SU-DHL-6 (cell line): ENCODE measurements around the gene TRAF2.

Source experiments
- H2AFZ ChIP-seq: fragments of 200-600 bp; sonication (generic); 2 replicates; pipeline ENCODE4 v1.6.1; 2014; ENCODE audit warnings: low read depth, mild to moderate bottlenecking, moderate library complexity, mixed read lengths, antibody characterized with exemption, low read length; ENCODE audit not compliant: severe bottlenecking
- H3F3A ChIP-seq: fragments of 200-600 bp; shearing (Covaris generic); 2 replicates; pipeline ENCODE4 v1.6.0; 2016; ENCODE audit warnings: antibody characterized with exemption, mild to moderate bottlenecking; ENCODE audit not compliant: insufficient read depth
- H3K27ac ChIP-seq: fragments of 200-600 bp; sonication (generic); 2 replicates; pipeline ENCODE4 v1.5.1; 2016; ENCODE audit warnings: low read depth, mild to moderate bottlenecking, low read length, moderate library complexity, mixed read lengths
- H3K27me3 ChIP-seq: fragments of 200-600 bp; sonication (generic), shearing (Covaris generic); 2 replicates; pipeline ENCODE4 v1.6.0; 2014; ENCODE audit warnings: mild to moderate bottlenecking, low read length
- H3K36me3 ChIP-seq: fragments of 200-600 bp; sonication (generic); 2 replicates; pipeline ENCODE4 v1.6.1; 2014; ENCODE audit warnings: mild to moderate bottlenecking, low read length, mixed read lengths
- H3K4me2 ChIP-seq: fragments of 300-600, 200-600 bp; shearing (Covaris generic), sonication (generic); 2 replicates; pipeline ENCODE4 v1.6.0; 2014; ENCODE audit warnings: low read length, low read depth, mild to moderate bottlenecking; ENCODE audit not compliant: poor library complexity, severe bottlenecking
- H3K4me3 ChIP-seq: fragments of 200-600 bp; sonication (generic); 2 replicates; pipeline ENCODE4 v1.5.1; 2014; ENCODE audit warnings: antibody characterized with exemption, low read length, mild to moderate bottlenecking, mixed read lengths; ENCODE audit not compliant: insufficient read depth, poor library complexity, severe bottlenecking
- H3K79me2 ChIP-seq: fragments of 200-600 bp; sonication (generic); 2 replicates; pipeline ENCODE4 v1.6.1; 2014; ENCODE audit warnings: mild to moderate bottlenecking, low read length, moderate library complexity; ENCODE audit not compliant: insufficient read depth
- H3K9ac ChIP-seq: fragments of 200-600 bp; sonication (generic); 2 replicates; pipeline ENCODE4 v1.7.0; 2014; ENCODE audit warnings: mild to moderate bottlenecking, low read length
- H3K9me2 ChIP-seq: fragments of 200-600 bp; sonication (generic); replicated peaks from 2 replicates; pipeline ENCODE4 v1.6.1; 2014; ENCODE audit warnings: low read length; ENCODE audit not compliant: insufficient read depth
- H3K9me3 ChIP-seq: fragments of 200-600 bp; sonication (generic); 2 replicates; pipeline ENCODE4 v1.6.1; 2014; ENCODE audit warnings: low read length, mixed read lengths; ENCODE audit not compliant: insufficient read depth
- H4K20me1 ChIP-seq: fragments of 200-600 bp; sonication (generic); 2 replicates; pipeline ENCODE4 v1.6.1; 2014; ENCODE audit warnings: low read depth, mild to moderate bottlenecking, antibody characterized with exemption, low read length, moderate library complexity, mixed read lengths
- CTCF ChIP-seq: fragments of 200-600 bp; sonication (generic); IDR thresholded peaks from one replicate; pipeline ENCODE4 v1.5.1; 2017; ENCODE audit warnings: antibody characterized with exemption, mild to moderate bottlenecking, low read length, moderate library complexity; ENCODE audit not compliant: insufficient read depth, poor library complexity, severe bottlenecking
- EZH2phosphoT487 ChIP-seq: fragments of 200-600 bp; sonication (generic), shearing (Covaris generic); conservative IDR thresholded peaks from 2 replicates; pipeline ENCODE4 v1.6.1; 2018; ENCODE audit warnings: mild to moderate bottlenecking, antibody characterized with exemption, low read length, moderate library complexity, mixed read lengths

TRAF2 gene

GRCh38 chr9:136939431-136939995 lies 53.2 kb downstream of the TRAF2 start:
- H3K9me3 ChIP-seq: no peaks in the 10 kb centered on the region
- peaks cover 8% of the 10 kb centered on the region for H3K79me2 ChIP-seq
- H3F3A ChIP-seq: peaks cover 10% of the 10 kb centered on the region
- H3K36me3 ChIP-seq: no peaks in the 10 kb centered on the region
- no peak overlapping the region for H3K27ac ChIP-seq
- TF ChIP-seq CTCF (no peak), EZH2phosphoT487 (no peak)
- H3K9ac ChIP-seq: no peak overlapping the region
- no peaks in the 10 kb centered on the region for H4K20me1 ChIP-seq
- H2AFZ ChIP-seq: no peak overlapping the region
- H3K27me3 ChIP-seq: no peaks in the 10 kb centered on the region
- H3K4me3 ChIP-seq: no peak overlapping the region
- H3K9me2 ChIP-seq: no peaks in the 10 kb centered on the region
- no peak overlapping the region for H3K4me2 ChIP-seq

GRCh38 chr9:136939996-136940525 lies 53.7 kb downstream of the TRAF2 start:
- H3F3A ChIP-seq: peaks cover 10% of the 10 kb centered on the region
- peaks cover 8% of the 10 kb centered on the region for H3K79me2 ChIP-seq
- no peak overlapping the region for H3K9ac ChIP-seq
- no peak overlapping the region for H3K4me3 ChIP-seq
- H3K4me2 ChIP-seq: no peak overlapping the region
- H2AFZ ChIP-seq: no peak overlapping the region
- no peaks in the 10 kb centered on the region for H3K36me3 ChIP-seq
- no peak for TF ChIP-seq EZH2phosphoT487
- TF ChIP-seq CTCF: no peak
- H4K20me1 ChIP-seq: no peaks in the 10 kb centered on the region
- no peaks in the 10 kb centered on the region for H3K9me2 ChIP-seq
- H3K9me3 ChIP-seq: no peaks in the 10 kb centered on the region
- no peaks in the 10 kb centered on the region for H3K27me3 ChIP-seq
- no peak overlapping the region for H3K27ac ChIP-seq

- no peaks in the 10 kb centered on the region for H3K36me3 ChIP-seq
- peaks cover 8% of the 10 kb centered on the region for H3K79me2 ChIP-seq
- H4K20me1 ChIP-seq: no peaks in the 10 kb centered on the region
- H3K4me2 ChIP-seq: no peak overlapping the region
- H3K9me3 ChIP-seq: no peaks in the 10 kb centered on the region
- no peak overlapping the region for H3K9ac ChIP-seq
- no peak overlapping the region for H3K27ac ChIP-seq
- peaks cover 8% of the 10 kb centered on the region for H3F3A ChIP-seq
- H3K27me3 ChIP-seq: no peaks in the 10 kb centered on the region
- H2AFZ ChIP-seq: no peak overlapping the region
- TF ChIP-seq EZH2phosphoT487: no peak
- no peak for TF ChIP-seq CTCF
- no peaks in the 10 kb centered on the region for H3K9me2 ChIP-seq
- no peak overlapping the region for H3K4me3 ChIP-seq
Measured at GRCh38 chr9:136940526-136941230, 54.4 kb downstream of the TRAF2 start.
